ENCODE data around the gene TVP23C. TPM values are rescaled to one million over a fixed set of nuclear protein-coding genes. Genes with fewer than 3 reads are reported as not detected.

TVP23C gene
- total RNA-seq, 6 experiments from 2014 or later: 9.3 to 14.9 (median 12.4) TPM

DNA sequence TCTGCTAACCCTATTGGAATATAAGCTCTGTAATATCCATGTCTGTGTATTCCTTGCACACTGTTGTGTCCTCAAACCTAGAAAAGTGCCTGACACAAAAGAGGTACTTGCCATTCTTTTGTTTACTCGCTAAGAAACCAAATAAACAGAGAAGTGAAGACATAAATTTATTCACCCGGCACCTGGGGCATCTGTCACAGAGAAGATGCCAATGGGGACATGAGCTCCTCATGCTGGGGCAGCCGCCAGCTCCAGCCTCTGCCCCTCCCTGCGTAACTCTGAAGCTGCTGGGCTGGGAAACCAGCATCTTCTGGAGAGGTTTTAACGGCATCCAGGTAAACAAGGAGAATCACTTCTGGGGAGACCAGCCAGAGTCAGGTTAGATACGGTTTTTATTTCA, 80.8 kb downstream of the TVP23C start:
- TF ChIP-seq, protein P1, sequence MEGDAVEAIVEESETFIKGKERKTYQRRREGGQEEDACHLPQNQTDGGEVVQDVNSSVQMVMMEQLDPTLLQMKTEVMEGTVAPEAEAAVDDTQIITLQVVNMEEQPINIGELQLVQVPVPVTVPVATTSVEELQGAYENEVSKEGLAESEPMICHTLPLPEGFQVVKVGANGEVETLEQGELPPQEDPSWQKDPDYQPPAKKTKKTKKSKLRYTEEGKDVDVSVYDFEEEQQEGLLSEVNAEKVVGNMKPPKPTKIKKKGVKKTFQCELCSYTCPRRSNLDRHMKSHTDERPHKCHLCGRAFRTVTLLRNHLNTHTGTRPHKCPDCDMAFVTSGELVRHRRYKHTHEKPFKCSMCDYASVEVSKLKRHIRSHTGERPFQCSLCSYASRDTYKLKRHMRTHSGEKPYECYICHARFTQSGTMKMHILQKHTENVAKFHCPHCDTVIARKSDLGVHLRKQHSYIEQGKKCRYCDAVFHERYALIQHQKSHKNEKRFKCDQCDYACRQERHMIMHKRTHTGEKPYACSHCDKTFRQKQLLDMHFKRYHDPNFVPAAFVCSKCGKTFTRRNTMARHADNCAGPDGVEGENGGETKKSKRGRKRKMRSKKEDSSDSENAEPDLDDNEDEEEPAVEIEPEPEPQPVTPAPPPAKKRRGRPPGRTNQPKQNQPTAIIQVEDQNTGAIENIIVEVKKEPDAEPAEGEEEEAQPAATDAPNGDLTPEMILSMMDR (IDR thresholded peaks at IDR 0.05): no peak
- Mint-ChIP-seq H3K4me1 (ENCODE audit: low read depth) (peaks cover 13% of the 10 kb centered on the region), H3K27ac (no peak overlapping the region), H3K27me3 (ENCODE audit: insufficient read depth) (peaks cover 2% of the 10 kb centered on the region; the same call in 1 of the 2 replicates), H3K4me3 (no peak overlapping the region), H3K9me3 (no peaks in the 10 kb centered on the region), H3K36me3 (ENCODE audit: low read depth) (peaks cover 1% of the 10 kb centered on the region; the same call in 1 of the 2 replicates)
- DNase-seq: no peak

DNA sequence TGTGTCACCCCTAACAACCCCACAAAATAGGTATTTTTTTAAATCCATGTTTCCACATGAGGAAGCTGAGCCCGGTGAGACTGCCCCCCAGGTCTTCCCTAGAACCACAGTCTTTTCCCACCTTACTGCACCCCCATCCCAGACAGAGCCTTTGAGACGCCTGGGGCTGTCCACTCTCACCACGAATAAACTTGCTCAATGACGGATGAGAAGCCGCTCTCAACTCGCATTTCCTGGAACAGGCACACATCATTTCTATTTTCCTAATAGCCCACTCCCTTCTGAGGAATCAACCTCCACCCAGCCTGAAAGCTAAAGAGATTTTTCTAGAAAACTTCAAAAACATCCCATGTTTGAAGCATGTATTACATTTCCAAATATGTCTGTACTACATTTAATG, 81.8 kb downstream of the TVP23C start:
- TF ChIP-seq, protein P1 (IDR thresholded peaks at IDR 0.05): no peak
- no peak overlapping the region for H3K4me3 Mint-ChIP-seq
- H3K4me1 Mint-ChIP-seq (ENCODE audit: low read depth): peaks cover 13% of the 10 kb centered on the region
- no peak for DNase-seq
- no peaks in the 10 kb centered on the region for H3K9me3 Mint-ChIP-seq
- peaks cover 2% of the 10 kb centered on the region; the same call in 1 of the 2 replicates for H3K27me3 Mint-ChIP-seq (ENCODE audit: insufficient read depth)
- no peak overlapping the region for H3K27ac Mint-ChIP-seq
- H3K36me3 Mint-ChIP-seq (ENCODE audit: low read depth): 0 out of 2 replicates have a peak, but pooled peaks cover 5% of the 10 kb centered on the region

DNA sequence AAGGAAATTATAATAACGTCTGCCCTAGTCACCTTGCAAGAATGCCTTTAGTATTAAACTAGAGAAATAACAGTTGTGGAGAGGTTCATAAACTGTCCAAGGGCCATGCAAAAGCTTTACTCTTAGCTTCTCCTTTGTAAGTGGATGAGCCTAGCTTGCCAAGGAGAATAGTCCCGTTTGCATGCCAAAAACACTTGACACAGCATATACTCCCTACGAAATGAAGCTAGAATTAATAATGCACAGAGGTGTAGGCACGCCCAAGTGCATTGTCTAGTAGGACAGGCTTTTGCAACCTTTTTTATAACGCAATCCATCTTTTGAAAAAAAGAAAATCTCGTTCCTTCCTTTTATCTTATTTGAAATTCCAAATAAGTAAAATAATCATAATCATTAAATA, 83.1 kb downstream of the TVP23C start:
- Mint-ChIP-seq H3K9me3 (no peaks in the 10 kb centered on the region), H3K27ac (no peak overlapping the region), H3K4me3 (no peak overlapping the region), H3K4me1 (ENCODE audit: low read depth) (peaks cover 23% of the 10 kb centered on the region), H3K27me3 (ENCODE audit: insufficient read depth) (peaks cover 2% of the 10 kb centered on the region; the same call in 1 of the 2 replicates), H3K36me3 (ENCODE audit: low read depth) (0 out of 2 replicates have a peak, but pooled peaks cover 5% of the 10 kb centered on the region)
- TF ChIP-seq, protein P1 (IDR thresholded peaks at IDR 0.05): no peak
- no peak for DNase-seq

DNA sequence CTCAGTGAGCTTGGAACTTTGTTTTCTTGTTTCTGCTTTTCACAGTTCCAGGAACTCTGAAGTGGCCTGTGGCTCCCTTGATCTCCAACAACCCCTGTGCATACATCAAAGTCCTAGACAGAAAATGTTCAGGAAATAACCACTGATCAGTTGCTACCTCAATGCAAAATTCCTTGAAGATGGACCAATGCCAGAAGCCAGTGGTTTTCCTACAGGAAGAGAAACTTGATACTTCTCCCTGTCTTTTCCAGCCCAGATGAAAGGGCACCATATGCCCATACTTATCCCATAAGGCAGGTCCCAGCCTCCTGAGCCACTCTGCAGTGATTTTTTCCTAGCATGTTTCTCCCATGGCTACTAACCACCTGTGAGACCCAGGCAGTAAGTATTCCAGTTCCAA, 83.6 kb downstream of the TVP23C start:
- no peak for DNase-seq
- Mint-ChIP-seq H3K36me3 (ENCODE audit: low read depth) (0 out of 2 replicates have a peak, but pooled peaks cover 5% of the 10 kb centered on the region), H3K9me3 (no peaks in the 10 kb centered on the region), H3K4me1 (ENCODE audit: low read depth) (peaks cover 24% of the 10 kb centered on the region), H3K27me3 (ENCODE audit: insufficient read depth) (peaks cover 2% of the 10 kb centered on the region; the same call in 1 of the 2 replicates), H3K27ac (no peak overlapping the region), H3K4me3 (no peak overlapping the region)
- TF ChIP-seq, protein P1 (IDR thresholded peaks at IDR 0.05): no peak

DNA sequence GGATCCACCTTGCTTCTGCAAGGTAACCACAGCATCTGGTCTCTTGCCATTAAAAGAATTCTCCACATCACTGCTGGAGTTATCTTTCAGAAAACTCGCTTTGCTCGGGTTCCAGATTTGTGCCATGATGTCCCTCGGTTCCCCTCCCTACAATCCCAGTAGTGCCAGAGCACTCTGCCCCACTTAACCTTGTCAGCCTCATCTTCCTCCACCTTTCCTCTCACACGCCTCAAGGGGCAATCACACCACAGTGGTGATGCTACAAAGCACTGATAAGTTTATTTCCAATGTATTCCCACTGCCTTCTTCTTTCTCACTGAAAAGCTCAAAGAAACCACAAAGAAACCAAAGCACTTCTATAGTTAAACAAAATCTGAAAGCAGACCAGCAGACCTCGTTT, 84.4 kb downstream of the TVP23C start:
- Mint-ChIP-seq H3K27me3 (ENCODE audit: insufficient read depth) (peaks cover 2% of the 10 kb centered on the region; the same call in 1 of the 2 replicates), H3K4me1 (ENCODE audit: low read depth) (peaks cover 24% of the 10 kb centered on the region), H3K36me3 (ENCODE audit: low read depth) (0 out of 2 replicates have a peak, but pooled peaks cover 5% of the 10 kb centered on the region), H3K9me3 (no peaks in the 10 kb centered on the region), H3K27ac (no peak overlapping the region), H3K4me3 (no peak overlapping the region)
- no peak for DNase-seq
- TF ChIP-seq, protein P1 (IDR thresholded peaks at IDR 0.05): no peak
